C4-2B (cell line): ENCODE data around the gene SPDYE3.

ENCODE experiments used
- CTCF ChIP-seq: fragments of 450-650 bp; conservative IDR thresholded peaks from 2 replicates; pipeline ENCODE4 v1.5.1; 2017; ENCODE audit warnings: mild to moderate bottlenecking
- ZFX ChIP-seq: fragments of 450-650 bp; IDR thresholded peaks from 2 replicates; pipeline ENCODE4 v1.6.1; 2017

DNA sequence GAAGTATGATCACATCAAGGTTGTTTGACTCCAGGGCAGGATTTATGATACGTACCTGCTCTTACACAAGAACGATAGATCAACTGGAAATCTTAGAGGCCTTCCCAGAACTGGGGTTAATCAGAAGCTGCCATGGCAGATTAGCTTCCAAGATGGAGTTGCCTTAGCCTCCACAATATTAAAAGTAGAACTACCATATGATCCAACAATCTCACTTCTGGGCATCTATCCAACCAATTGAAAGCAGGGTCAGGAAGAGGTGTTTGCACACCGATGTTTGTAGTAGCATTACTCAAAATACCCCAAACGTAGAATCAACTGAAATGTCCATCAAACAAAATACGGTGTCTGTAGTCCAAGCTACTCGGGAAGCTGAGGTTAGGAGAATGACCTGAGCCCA is 57.0 kb downstream of the SPDYE3 start:
- no peak for TF ChIP-seq CTCF
- no peak for TF ChIP-seq ZFX
